Upper lobe of left lung (tissue), 6 donors: ENCODE data around the gene LZTS3. TPM values are rescaled to one million over a fixed set of nuclear protein-coding genes. Genes with fewer than 3 reads are reported as not detected.
A peak's percentile ranks its signal among the peaks of the same experiment; 100 is the strongest.
"Not testable (repeated sequence)": the region's sequence is repeated elsewhere in the genome, so short reads cannot be mapped to it uniquely, and the experiment has no call there.

Source experiments
- ATAC-seq, 2 donors: fragments of 200-7000 bp; cut with Tn5 transposase; one replicate each; pipeline ENCODE4 v1.9.1; 2022; ENCODE audit warnings: mild to moderate bottlenecking in 2 of 2, moderate library complexity in 2 of 2; ENCODE audit not compliant: low FRiP score in 2 of 2
- DNase-seq, 2 donors: peaks; one replicate each; pipeline ENCODE4 v3.0.0-alpha.2; 2019 to 2020
- H3K27ac ChIP-seq, 4 donors: fragments of 200-600 bp; sonication (generic); one replicate each; pipeline ENCODE4 v1.5.1; 2016 to 2019
- H3K27me3 ChIP-seq, 4 donors: fragments of 200-600 bp; sonication (generic); one replicate each; pipeline ENCODE4 v1.5.1; 2017 to 2019
- H3K36me3 ChIP-seq, 4 donors: fragments of 200-600 bp; sonication (generic); one replicate each; pipeline ENCODE4 v1.5.1; 2016 to 2019
- H3K4me1 ChIP-seq, 4 donors: fragments of 200-600 bp; sonication (generic); one replicate each; pipeline ENCODE4 v1.5.1; 2018 to 2019
- H3K4me3 ChIP-seq, 4 donors: fragments of 200-600 bp; sonication (generic); one replicate each; pipeline ENCODE4 v1.5.1; 2017 to 2019; ENCODE audit warnings: mild to moderate bottlenecking in 2 of 4, moderate library complexity in 1 of 4
- H3K9me3 ChIP-seq, 4 donors: fragments of 200-600 bp; sonication (generic); one replicate each; pipeline ENCODE4 v1.5.1; 2018 to 2019
- CTCF ChIP-seq, 6 experiments: fragments of 450-650 bp in 4 of 6; fragments of 200-600 bp in 2 of 6; sonication (generic) in 2 of 6; IDR thresholded peaks; one replicate each; pipeline ENCODE4 v1.5.1; 2016 to 2019; ENCODE audit warnings: antibody characterized with exemption in 6 of 6
- EP300 ChIP-seq, 4 donors: sonication (generic); formaldehyde crosslinking; IDR thresholded peaks; one replicate each; pipeline ENCODE4 v1.5.1; 2017; ENCODE audit warnings: antibody characterized with exemption in 4 of 4, control low read depth in 2 of 4
- POLR2A ChIP-seq, 4 donors: fragments of 450-650 bp; IDR thresholded peaks; one replicate each; pipeline ENCODE4 v1.5.1; 2016 to 2017; ENCODE audit warnings: antibody characterized with exemption in 4 of 4, mild to moderate bottlenecking in 2 of 4
- POLR2AphosphoS5 ChIP-seq, 2 donors: sonication (generic); formaldehyde crosslinking; IDR thresholded peaks; one replicate each; pipeline ENCODE4 v1.5.1; 2017; ENCODE audit warnings: antibody characterized with exemption in 2 of 2
- WGBS, 2 donors: methylation state at CpG; one replicate each; pipeline ENCODE4 v1.1.5; 2017 to 2018; 5-methylcytosine and 5-hydroxymethylcytosine counted together
- total RNA-seq, 6 donors: library from RNA; depleted of rRNA in 4 of 6; stranded (reverse); fragments of >200 nt in 4 of 6; gene quantifications; one replicate each; pipeline versions ENCODE4 v1.1.0 to v1.2.1, GENCODE V29; 2016 to 2021
- donor health status: DM: no; HTN: no; CAD: no; lungs with moderate emphysema.
- donor health status: DM: no; HTN: yes; CAD: no; lungs with severe emphysema.

The LZTS3 gene
- total RNA-seq, 6 donors from 2014 or later: 19.1 to 52.2 (median 31.1) TPM

DNA sequence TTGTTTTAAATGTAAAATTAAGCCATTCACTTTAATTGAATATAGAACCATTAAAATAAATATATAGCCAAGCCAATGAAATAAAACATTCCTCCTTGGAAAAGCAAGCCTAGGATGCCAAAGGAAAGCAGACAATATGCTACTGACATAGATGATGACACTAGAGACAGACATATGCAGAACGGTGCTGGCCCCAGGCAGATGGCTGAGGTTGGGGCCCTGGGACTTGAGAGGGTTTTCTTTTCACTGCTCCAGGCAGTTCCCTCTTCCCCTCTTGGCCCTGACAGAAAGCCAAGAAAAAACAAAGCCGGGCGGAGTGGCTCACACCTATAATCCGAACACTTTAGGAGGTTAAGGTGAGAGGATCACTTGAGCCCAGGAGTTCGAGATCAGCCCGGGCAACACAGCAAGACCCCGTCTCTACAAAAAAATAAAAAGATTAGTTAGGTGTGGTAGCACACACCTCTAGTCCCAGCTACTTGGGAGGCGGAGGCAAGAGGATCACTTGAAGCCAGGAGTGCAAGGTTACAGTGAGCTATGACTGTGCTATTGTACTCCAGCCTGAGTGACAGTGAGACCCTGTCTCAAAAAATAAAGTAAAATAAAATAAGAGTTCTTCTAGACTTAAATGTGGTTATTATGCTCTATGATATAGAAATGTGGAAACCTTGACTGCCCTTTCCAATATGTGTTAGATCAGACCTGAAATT lies 44.9 kb downstream of the LZTS3 start:
- no peaks in the 10 kb centered on the region for H3K27me3 ChIP-seq
- no peak for ATAC-seq
- peaks cover 0 to 9% (median 0%) of the 10 kb centered on the region in 4 donors for H3K9me3 ChIP-seq
- DNase-seq: no peak
- no peak overlapping the region for H3K27ac ChIP-seq
- WGBS, 2 donors: 53 to 65% methylated on average over 8 of the region's 8 CpGs
- H3K4me3 ChIP-seq: no peak overlapping the region
- TF ChIP-seq EP300 (IDR thresholded peaks at IDR 0.05) (no peak), CTCF (IDR thresholded peaks at IDR 0.05) (no peak), POLR2A (IDR thresholded peaks at IDR 0.05) (no peak), POLR2AphosphoS5 (IDR thresholded peaks at IDR 0.05) (no peak)
- H3K4me1 ChIP-seq: peaks cover 0 to 5% (median 3%) of the 10 kb centered on the region in 4 donors
- H3K36me3 ChIP-seq: peaks cover 0 to 5% (median 0%) of the 10 kb centered on the region in 4 donors

DNA sequence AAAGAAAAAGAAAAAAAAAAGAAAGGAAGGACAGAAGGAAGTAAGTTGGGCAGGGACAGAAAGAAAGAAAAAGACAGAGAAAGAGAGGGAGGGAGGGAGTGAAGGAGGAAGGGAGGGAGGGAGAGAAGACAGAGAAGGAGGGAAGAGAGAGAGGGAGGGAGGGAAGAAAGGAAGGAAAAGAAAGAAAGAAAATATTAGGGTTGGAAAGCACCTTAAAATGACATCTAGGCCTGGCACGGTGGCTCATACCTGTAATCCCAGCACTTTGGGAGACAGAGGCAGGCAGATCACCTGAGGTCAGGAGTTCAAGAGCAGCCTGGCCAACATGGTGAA lies 46.9 kb downstream of the LZTS3 start:
- H3K27me3 ChIP-seq: no peaks in the 10 kb centered on the region
- 81 to 83% methylated on average over 1 of the region's 1 CpG for WGBS, 2 donors
- peaks cover 0 to 5% (median 3%) of the 10 kb centered on the region in 4 donors for H3K4me1 ChIP-seq
- H3K4me3 ChIP-seq: no peak overlapping the region
- peaks cover 0 to 21% (median 7%) of the 10 kb centered on the region in 4 donors for H3K36me3 ChIP-seq
- H3K9me3 ChIP-seq: peaks cover 0 to 9% (median 0%) of the 10 kb centered on the region in 4 donors
- ATAC-seq (no peak), DNase-seq (no peak)
- no peak for TF ChIP-seq EP300 (IDR thresholded peaks at IDR 0.05)
- TF ChIP-seq CTCF (IDR thresholded peaks at IDR 0.05): no peak
- TF ChIP-seq POLR2AphosphoS5 (IDR thresholded peaks at IDR 0.05): no peak
- TF ChIP-seq POLR2A (IDR thresholded peaks at IDR 0.05): no peak
- no peak overlapping the region for H3K27ac ChIP-seq

DNA sequence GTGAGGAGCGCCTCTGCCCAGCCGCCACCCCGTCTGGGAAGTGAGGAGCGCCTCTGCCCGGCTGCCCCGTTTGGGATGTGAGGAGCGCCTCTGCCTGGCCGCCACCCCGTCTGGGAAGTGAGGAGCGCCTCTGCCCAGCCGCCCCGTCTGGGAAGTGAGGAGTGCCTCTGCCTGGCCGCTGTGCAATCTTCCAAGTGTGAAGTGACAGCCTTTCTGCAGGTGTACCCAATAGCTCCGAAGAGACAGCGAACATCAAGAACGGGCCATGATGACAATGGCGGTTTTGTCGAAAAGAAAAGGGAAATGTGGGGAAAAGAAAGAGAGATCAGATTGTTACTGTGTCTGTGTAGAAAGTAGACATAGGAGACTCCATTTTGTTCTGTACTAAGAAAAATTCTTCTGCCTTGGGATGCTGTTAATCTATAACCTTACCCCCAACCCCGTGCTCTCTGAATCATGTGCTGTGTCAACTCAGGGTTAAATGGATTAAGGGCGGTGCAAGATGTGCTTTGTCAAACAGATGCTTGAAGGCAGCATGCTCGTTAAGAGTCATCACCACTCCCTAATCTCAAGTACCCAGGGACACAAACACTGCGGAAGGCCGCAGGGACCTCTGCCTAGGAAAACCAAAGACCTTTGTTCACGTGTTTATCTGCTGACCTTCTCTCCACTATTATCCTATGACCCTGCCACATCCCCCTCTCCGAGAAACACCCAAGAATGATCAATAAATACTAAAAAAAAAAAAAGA lies 47.4 kb downstream of the LZTS3 start:
- H3K4me1 ChIP-seq, H3K4me3 ChIP-seq, ATAC-seq, H3K27me3 ChIP-seq, H3K27ac ChIP-seq, H3K9me3 ChIP-seq: not testable (repeated sequence)
- H3K36me3 ChIP-seq: peaks cover 0 to 27% (median 12%) of the 10 kb centered on the region in 4 donors
- 85 to 89% methylated on average over 20 to 22 of the region's 25 CpGs for WGBS, 2 donors
- DNase-seq: peak in 1 of 2 donors; percentile 51

- H3K4me3 ChIP-seq, H3K4me1 ChIP-seq, H3K27me3 ChIP-seq, ATAC-seq, H3K27ac ChIP-seq, H3K9me3 ChIP-seq: not testable (repeated sequence)
- peaks cover 0 to 31% (median 14%) of the 10 kb centered on the region in 4 donors for H3K36me3 ChIP-seq
- DNase-seq: peak in 1 of 2 donors; percentile 59
- WGBS, 2 donors: 82 to 100% methylated on average over 1 to 35 of the region's 41 CpGs
These were observed 48.4 kb downstream of the LZTS3 start for GRCh38 chr20:3124773-3125560.

GRCh38 chr20:3124163-3124562 lies 49.2 kb downstream of the LZTS3 start:
- DNase-seq: peak in 1 of 2 donors; percentile 31
- peaks cover 0 to 38% (median 15%) of the 10 kb centered on the region in 4 donors for H3K36me3 ChIP-seq
- H3K27ac ChIP-seq, H3K27me3 ChIP-seq, H3K4me1 ChIP-seq, H3K9me3 ChIP-seq, ATAC-seq, H3K4me3 ChIP-seq: not testable (repeated sequence)
- 97 to 100% methylated on average over 10 to 16 of the region's 18 CpGs for WGBS, 2 donors

- H3K27ac ChIP-seq: no peak overlapping the region
- no peak for ATAC-seq
- no peaks in the 10 kb centered on the region for H3K27me3 ChIP-seq
- 88 to 94% methylated on average over 1 of the region's 1 CpG for WGBS, 2 donors
- H3K4me3 ChIP-seq: no peak overlapping the region
- peaks cover 0 to 38% (median 15%) of the 10 kb centered on the region in 4 donors for H3K36me3 ChIP-seq
- no peak for DNase-seq
- TF ChIP-seq CTCF (IDR thresholded peaks at IDR 0.05): no peak
- H3K4me1 ChIP-seq: peaks cover 0 to 5% (median 2%) of the 10 kb centered on the region in 4 donors
- peaks cover 0 to 9% (median 0%) of the 10 kb centered on the region in 4 donors for H3K9me3 ChIP-seq
These were observed 49.8 kb downstream of the LZTS3 start for GRCh38 chr20:3123542-3123941.
